Uterus (tissue), 4 donors: ENCODE results near the gene NCAM1. TPM values are rescaled to one million over a fixed set of nuclear protein-coding genes. Genes with fewer than 3 reads are reported as not detected.
A peak's percentile ranks its signal among the peaks of the same experiment; 100 is the strongest.

Experiments
- DNase-seq, 2 donors: peaks; one replicate each; pipeline ENCODE4 v3.0.0-alpha.2; 2019 to 2020
- H3K27ac ChIP-seq, 2 donors: fragments of 200-600 bp; sonication (generic); 1 replicate in 1 of 2; 2 replicates in 1 of 2; pipeline ENCODE4 v1.5.1; 2016 to 2018
- H3K27me3 ChIP-seq, 2 donors: fragments of 200-600 bp; sonication (generic); one replicate each; pipeline ENCODE4 v1.5.1; 2018 to 2019; ENCODE audit warnings: control low read depth in 1 of 2
- H3K36me3 ChIP-seq, 2 donors: fragments of 200-600 bp; sonication (generic); one replicate each; pipeline ENCODE4 v1.5.1; 2019; ENCODE audit warnings: control low read depth in 1 of 2
- H3K4me1 ChIP-seq, 2 donors: fragments of 200-600 bp; sonication (generic); one replicate each; pipeline ENCODE4 v1.5.1; 2018 to 2019; ENCODE audit warnings: control low read depth in 1 of 2
- H3K4me3 ChIP-seq, 2 donors: fragments of 200-600 bp; sonication (generic); 1 replicate in 1 of 2; 2 replicates in 1 of 2; pipeline ENCODE4 v1.5.1; 2018 to 2019; ENCODE audit warnings: mild to moderate bottlenecking in 1 of 2
- H3K9me3 ChIP-seq, 2 donors: fragments of 200-600 bp; sonication (generic); one replicate each; pipeline ENCODE4 v1.5.1; 2019; ENCODE audit warnings: control low read depth in 1 of 2
- CTCF ChIP-seq, 4 experiments: fragments of 200-600 bp in 2 of 4; fragments of 450-650 bp in 2 of 4; sonication (generic) in 2 of 4; IDR thresholded peaks; one replicate each; pipeline ENCODE4 v1.5.1; 2016 to 2019; ENCODE audit warnings: antibody characterized with exemption in 4 of 4, mild to moderate bottlenecking in 2 of 4, moderate library complexity in 1 of 4
- POLR2A ChIP-seq, 2 donors: fragments of 450-650 bp; IDR thresholded peaks; one replicate each; pipeline ENCODE4 v1.6.1; 2016; ENCODE audit warnings: antibody characterized with exemption in 2 of 2, mild to moderate bottlenecking in 1 of 2, moderate library complexity in 1 of 2
- intact Hi-C: fragments of 100-400 bp; cut with DNase I; formaldehyde crosslinking; loops from one replicate; pipeline ENCODE4 v1.15.1; 2023; ENCODE audit warnings: low total_unique reads
- total RNA-seq, 4 donors: library from RNA; depleted of rRNA in 3 of 4; stranded (reverse); fragments of >200 nt in 3 of 4; gene quantifications; one replicate each; pipeline versions ENCODE4 v1.1.0 to v1.2.4, GENCODE V29; 2014 to 2023
- donor health status: DM: yes; HTN: yes; CAD: no.

NCAM1 gene
- total RNA-seq, 4 donors from 2014 or later = 54.4 to 210 (median 171) TPM

DNA sequence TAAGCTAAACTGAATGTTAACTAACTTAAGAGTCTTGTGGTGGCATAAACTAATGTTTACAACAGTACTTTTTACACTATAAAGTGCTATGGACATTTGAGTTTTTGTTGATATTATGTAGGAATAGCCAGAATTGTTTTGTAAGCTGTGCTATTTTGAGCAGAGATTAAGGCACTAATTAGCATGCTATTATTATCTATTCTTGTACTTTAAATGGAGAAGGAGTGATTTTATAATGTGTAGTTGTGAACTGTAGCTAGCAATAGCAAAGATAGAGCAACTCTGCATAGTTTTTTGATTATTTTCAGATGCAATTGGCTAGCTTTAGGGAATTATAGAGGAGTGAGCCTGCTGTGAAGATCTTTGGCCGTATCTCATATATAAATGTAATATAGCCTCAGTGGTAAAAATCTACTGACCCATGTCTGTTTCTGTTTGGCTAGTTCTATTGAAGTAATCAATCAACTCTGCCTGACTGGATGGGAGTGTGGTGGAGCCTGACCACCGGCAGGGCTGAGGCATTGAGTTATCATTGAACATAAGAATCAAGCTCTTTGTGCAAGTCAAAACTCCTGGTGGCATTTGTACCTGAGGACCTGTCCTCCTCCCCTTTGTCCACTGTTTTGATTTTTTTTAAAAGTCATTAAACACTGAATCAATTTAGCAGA lies 34.3 kb downstream of the NCAM1 start:
- intact Hi-C loops = no loop called here
- TF ChIP-seq CTCF (IDR thresholded peaks at IDR 0.05) (no peak), POLR2A (IDR thresholded peaks at IDR 0.05) (no peak)

DNA sequence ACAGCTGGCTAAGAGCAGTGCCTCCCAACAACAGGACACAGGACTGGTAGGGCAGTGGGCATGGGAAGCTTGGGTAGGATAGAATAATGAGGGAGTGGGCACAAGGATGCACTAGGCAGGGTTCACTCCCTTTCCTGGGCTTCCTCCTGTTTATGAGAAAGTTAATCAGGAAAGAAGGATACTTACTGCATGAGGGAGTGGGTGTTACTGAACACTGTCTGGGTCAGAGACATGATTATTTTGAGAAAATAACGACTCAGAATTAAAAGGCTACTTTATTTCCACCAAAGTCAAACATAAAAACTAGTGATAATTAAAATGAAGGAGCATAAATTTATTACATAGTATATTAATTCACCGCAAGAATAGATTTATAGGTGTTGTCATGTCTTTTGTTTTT lies 35.8 kb downstream of the NCAM1 start:
- no peak for DNase-seq
- Histone ChIP-seq H3K36me3 (no peaks in the 10 kb centered on the region), H3K27ac (peak overlapping the region; percentile 7 to 33), H3K4me3 (no peak overlapping the region), H3K9me3 (no peaks in the 10 kb centered on the region), H3K27me3 (no peaks in the 10 kb centered on the region), H3K4me1 (peaks cover 0 to 5% of the 10 kb centered on the region in 2 donors)
- TF ChIP-seq CTCF (IDR thresholded peaks at IDR 0.05) = no peak
- no peak for TF ChIP-seq POLR2A (IDR thresholded peaks at IDR 0.05)
- intact Hi-C loops = no loop called here

More for the DNA sequence above, 34.3 kb downstream of the NCAM1 start:
- Histone ChIP-seq H3K4me1 (peaks cover 0 to 5% of the 10 kb centered on the region in 2 donors), H3K9me3 (no peaks in the 10 kb centered on the region), H3K4me3 (no peak overlapping the region), H3K27ac (no peak overlapping the region), H3K27me3 (no peaks in the 10 kb centered on the region), H3K36me3 (no peaks in the 10 kb centered on the region)
- DNase-seq = no peak

GRCh38 chr11:112997857-112998466 lies 36.7 kb downstream of the NCAM1 start:
- DNase-seq = no peak
- peaks cover 0 to 5% of the 10 kb centered on the region in 2 donors for H3K4me1 ChIP-seq
- intact Hi-C loops = no loop called here
- H3K27me3 ChIP-seq = no peaks in the 10 kb centered on the region
- H3K4me3 ChIP-seq = no peak overlapping the region
- TF ChIP-seq POLR2A (IDR thresholded peaks at IDR 0.05) (no peak), CTCF (IDR thresholded peaks at IDR 0.05) (no peak)
- no peaks in the 10 kb centered on the region for H3K36me3 ChIP-seq
- peak overlapping the region; percentile 14 to 33 for H3K27ac ChIP-seq
- H3K9me3 ChIP-seq = no peaks in the 10 kb centered on the region

GRCh38 chr11:112999520-112999919 lies 38.3 kb downstream of the NCAM1 start:
- peaks cover 0 to 5% of the 10 kb centered on the region in 2 donors for H3K4me1 ChIP-seq
- no peaks in the 10 kb centered on the region for H3K36me3 ChIP-seq
- H3K9me3 ChIP-seq = no peaks in the 10 kb centered on the region
- H3K27me3 ChIP-seq = no peaks in the 10 kb centered on the region
- no peak overlapping the region for H3K27ac ChIP-seq
- intact Hi-C loops = no loop called here
- no peak for TF ChIP-seq POLR2A (IDR thresholded peaks at IDR 0.05)
- no peak for TF ChIP-seq CTCF (IDR thresholded peaks at IDR 0.05)
- no peak for DNase-seq
- H3K4me3 ChIP-seq = no peak overlapping the region

GRCh38 chr11:113001709-113002108 lies 40.5 kb downstream of the NCAM1 start:
- Histone ChIP-seq H3K4me3 (no peak overlapping the region), H3K4me1 (peaks cover 0 to 3% of the 10 kb centered on the region in 2 donors), H3K27me3 (no peaks in the 10 kb centered on the region), H3K9me3 (no peaks in the 10 kb centered on the region), H3K36me3 (no peaks in the 10 kb centered on the region), H3K27ac (peak overlapping the region in 1 of 2 donors; percentile 42)
- peak; percentile 36 to 39 for DNase-seq
- TF ChIP-seq POLR2A (IDR thresholded peaks at IDR 0.05) (no peak), CTCF (IDR thresholded peaks at IDR 0.05) (no peak)
- intact Hi-C loops = no loop called here
